Body of pancreas (tissue), 4 donors: Measurements from ENCODE around the gene TBX18. TPM values are rescaled to one million over a fixed set of nuclear protein-coding genes. Genes with fewer than 3 reads are reported as not detected.

Source experiments
- ATAC-seq: fragments of 150-250 bp; one replicate; pipeline ENCODE4 v1.9.1; 2016
- DNase-seq, 4 donors: peaks; one replicate each; pipeline ENCODE4 v3.0.0-alpha.2; 2019
- H3K27ac ChIP-seq, 4 donors: fragments of 200-600 bp; sonication (generic); 1 replicate in 3 of 4; 2 replicates in 1 of 4; pipeline versions ENCODE4 v1.5.1 to v1.6.1; 2016 to 2019; ENCODE audit warnings: mild to moderate bottlenecking in 1 of 4, mixed read lengths in 1 of 4, moderate library complexity in 1 of 4
- H3K27me3 ChIP-seq, 2 donors: fragments of 200-600 bp; sonication (generic); one replicate each; pipeline ENCODE4 v1.6.0; 2016; ENCODE audit warnings: mild to moderate bottlenecking in 1 of 2
- H3K36me3 ChIP-seq, 2 donors: fragments of 200-600 bp; sonication (generic); replicated peaks in 1 of 2; 2 replicates each; pipeline ENCODE4 v1.5.1; 2016; ENCODE audit warnings: low read depth in 2 of 2; ENCODE audit not compliant: insufficient read depth in 1 of 2
- H3K4me1 ChIP-seq: fragments of 200-600 bp; sonication (generic); one replicate; pipeline ENCODE4 v1.6.0; 2016
- H3K4me3 ChIP-seq, 2 donors: fragments of 200-600 bp; sonication (generic); 1 replicate in 1 of 2; 2 replicates in 1 of 2; pipeline ENCODE4 v1.5.1; 2016 to 2019
- H3K9me3 ChIP-seq, 3 donors: fragments of 200-600 bp; sonication (generic); 1 replicate in 2 of 3; 2 replicates in 1 of 3; pipeline ENCODE4 v1.5.1; 2016
- CTCF ChIP-seq, 7 experiments: fragments of 450-650 bp in 4 of 7; fragments of 200-600 bp in 3 of 7; sonication (generic) in 3 of 7; IDR thresholded peaks; one replicate each; pipeline ENCODE4 v1.5.1; 2016 to 2019; ENCODE audit warnings: antibody characterized with exemption in 7 of 7
- POLR2A ChIP-seq, 3 donors: fragments of 450-650 bp; IDR thresholded peaks; one replicate each; pipeline ENCODE4 v1.6.1; 2016; ENCODE audit warnings: antibody characterized with exemption in 3 of 3, mild to moderate bottlenecking in 2 of 3
- WGBS, 2 donors: methylation state at CpG; one replicate each; pipeline ENCODE4 v1.1.5; 2017; 5-methylcytosine and 5-hydroxymethylcytosine counted together
- intact Hi-C: fragments of 100-400 bp; cut with DNase I; formaldehyde crosslinking; loops from one replicate; pipeline ENCODE4 v1.15.1; 2023
- total RNA-seq, 2 donors: library from RNA; depleted of rRNA; stranded (reverse); fragments of >200 nt; gene quantifications; one replicate each; pipeline ENCODE4 v1.1.0, GENCODE V29; 2016

The TBX18 gene
- total RNA-seq, 2 donors from 2014 or later: 0.52 to 2.0 TPM

DNA sequence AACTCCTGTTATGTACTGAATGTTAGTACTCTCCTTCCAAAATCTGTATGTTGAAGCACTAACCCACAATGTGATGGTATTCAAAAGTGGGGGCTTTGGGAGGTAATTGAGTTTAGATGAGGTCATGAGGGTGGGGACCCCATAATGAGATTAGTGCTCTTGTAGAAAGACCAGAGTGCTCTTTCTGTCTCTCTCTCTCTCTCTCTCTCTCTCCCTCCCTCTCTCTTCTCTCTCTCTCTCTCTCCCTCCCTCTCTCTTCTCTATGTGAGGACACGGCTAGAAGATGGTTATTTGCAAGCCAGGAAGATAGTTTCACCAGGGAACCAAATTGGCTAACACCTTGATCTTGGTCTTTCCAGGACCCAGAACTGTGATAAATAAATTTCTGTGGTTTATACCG lies 107.4 kb downstream of the TBX18 start:
- Histone ChIP-seq H3K4me3 (no peak overlapping the region), H3K36me3 (no peaks in the 10 kb centered on the region), H3K27ac (no peak overlapping the region), H3K4me1 (no peaks in the 10 kb centered on the region), H3K27me3 (no peaks in the 10 kb centered on the region), H3K9me3 (no peaks in the 10 kb centered on the region)
- ATAC-seq (no peak), DNase-seq (no peak)
- intact Hi-C loops: no loop called here
- WGBS, 2 donors: 35 to 43% methylated on average over 2 of the region's 2 CpGs
- no peak for TF ChIP-seq CTCF (IDR thresholded peaks at IDR 0.05)
- no peak for TF ChIP-seq POLR2A (IDR thresholded peaks at IDR 0.05)

DNA sequence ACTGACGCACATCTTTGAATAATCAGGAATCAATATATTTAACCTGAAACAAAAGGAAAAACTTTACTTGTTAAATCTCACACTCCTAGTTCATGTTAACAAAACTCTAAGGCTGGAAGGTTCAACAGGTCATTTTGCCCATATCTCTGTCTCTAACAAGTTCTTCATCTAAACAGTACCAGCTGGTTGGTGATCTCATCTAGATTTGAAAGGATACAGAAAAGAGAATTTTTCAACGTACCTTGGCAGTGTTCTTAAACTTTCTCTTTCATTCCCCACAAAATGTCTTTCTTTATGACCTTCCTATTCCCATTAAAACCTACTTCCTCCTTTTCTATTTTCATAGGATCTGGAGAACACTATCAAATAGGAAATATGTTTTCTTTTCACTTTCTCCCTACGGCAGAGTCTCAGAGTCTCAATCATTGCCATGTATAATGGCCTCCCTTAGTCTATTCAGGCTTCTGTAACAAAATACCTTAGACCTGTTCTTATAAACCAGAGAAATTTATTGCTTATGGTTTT lies 111.3 kb downstream of the TBX18 start:
- Histone ChIP-seq H3K27ac (no peak overlapping the region), H3K9me3 (no peaks in the 10 kb centered on the region), H3K27me3 (no peaks in the 10 kb centered on the region), H3K36me3 (no peaks in the 10 kb centered on the region), H3K4me1 (no peaks in the 10 kb centered on the region), H3K4me3 (no peak overlapping the region)
- 66 to 70% methylated on average over 3 of the region's 3 CpGs for WGBS, 2 donors
- TF ChIP-seq CTCF (IDR thresholded peaks at IDR 0.05) (no peak), POLR2A (IDR thresholded peaks at IDR 0.05) (no peak)
- intact Hi-C loops: no loop called here
- no peak for ATAC-seq
- no peak for DNase-seq

GRCh38 chr6:84652356-84653026 lies 111.9 kb downstream of the TBX18 start:
- ATAC-seq: no peak
- Histone ChIP-seq H3K4me3 (no peak overlapping the region), H3K27me3 (no peaks in the 10 kb centered on the region), H3K36me3 (no peaks in the 10 kb centered on the region), H3K9me3 (no peaks in the 10 kb centered on the region), H3K27ac (no peak overlapping the region), H3K4me1 (no peaks in the 10 kb centered on the region)
- intact Hi-C loops: no loop called here
- 39 to 40% methylated on average over 3 of the region's 3 CpGs for WGBS, 2 donors
- no peak for DNase-seq
- no peak for TF ChIP-seq CTCF (IDR thresholded peaks at IDR 0.05)
- TF ChIP-seq POLR2A (IDR thresholded peaks at IDR 0.05): no peak

DNA sequence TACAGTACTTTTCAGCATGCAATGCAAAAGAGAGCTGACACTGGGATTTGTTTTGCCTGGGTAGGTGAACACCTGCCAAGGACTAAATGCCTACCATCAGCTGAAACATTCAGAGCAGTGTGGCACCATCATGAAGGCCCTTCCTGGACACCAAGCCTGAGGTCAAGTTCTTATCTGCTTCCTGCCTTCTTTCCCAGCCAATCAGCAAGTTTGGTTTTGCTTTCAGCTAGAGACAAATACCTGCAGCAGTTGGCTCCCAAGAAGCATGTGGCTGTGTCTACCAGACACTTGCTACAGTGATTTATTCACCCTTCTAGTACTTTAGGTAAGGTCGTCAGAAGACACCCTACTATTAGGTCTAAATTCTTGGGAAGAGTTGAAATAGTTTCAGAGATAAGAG lies 112.8 kb downstream of the TBX18 start:
- intact Hi-C loops: no loop called here
- H3K4me1 ChIP-seq: no peaks in the 10 kb centered on the region
- H3K9me3 ChIP-seq: no peaks in the 10 kb centered on the region
- WGBS, 2 donors: 12 to 33% methylated on average over 1 of the region's 1 CpG
- TF ChIP-seq POLR2A (IDR thresholded peaks at IDR 0.05): no peak
- no peaks in the 10 kb centered on the region for H3K27me3 ChIP-seq
- H3K4me3 ChIP-seq: no peak overlapping the region
- no peak overlapping the region for H3K27ac ChIP-seq
- DNase-seq: no peak
- H3K36me3 ChIP-seq: no peaks in the 10 kb centered on the region
- no peak for ATAC-seq

DNA sequence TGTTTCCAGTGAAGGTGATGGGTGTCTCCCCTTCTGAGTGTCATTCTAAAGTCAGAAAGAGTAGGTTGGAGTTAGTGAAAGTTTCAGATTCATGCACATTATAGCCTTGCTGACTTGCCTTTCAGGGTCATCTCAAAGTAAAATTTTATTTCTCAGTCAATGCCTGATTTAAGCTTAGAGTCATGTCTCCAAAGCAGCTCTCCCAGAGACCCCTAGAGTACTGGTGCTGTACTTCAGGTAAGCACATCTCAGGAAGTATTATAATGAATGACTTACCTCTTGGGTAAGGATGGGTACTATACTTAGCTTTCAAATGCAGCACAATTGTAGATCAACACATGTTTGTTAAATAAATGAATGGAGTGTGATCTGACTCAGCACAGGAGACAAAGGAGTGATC lies 116.0 kb downstream of the TBX18 start:
- TF ChIP-seq POLR2A (IDR thresholded peaks at IDR 0.05) (no peak), CTCF (IDR thresholded peaks at IDR 0.05) (no peak)
- intact Hi-C loops: no loop called here
- no peaks in the 10 kb centered on the region for H3K36me3 ChIP-seq
- ATAC-seq (no peak), DNase-seq (no peak)
- no peaks in the 10 kb centered on the region for H3K27me3 ChIP-seq
- no peaks in the 10 kb centered on the region for H3K4me1 ChIP-seq
- no peaks in the 10 kb centered on the region for H3K9me3 ChIP-seq
- H3K27ac ChIP-seq: no peak overlapping the region
- no peak overlapping the region for H3K4me3 ChIP-seq
